ENCODE data around the gene GALNT1. TPM values are rescaled to one million over a fixed set of nuclear protein-coding genes. Genes with fewer than 3 reads are reported as not detected.

The GALNT1 gene
- total RNA-seq, 1 experiment from 2014 or later, result 54.7 TPM

- BruUV-seq (replicated peaks), result no TSS peak
- TF ChIP-seq SRF (IDR thresholded peaks at IDR 0.05; ENCODE audit: low read depth), result no peak
- no peak for TF ChIP-seq ELF1 (IDR thresholded peaks at IDR 0.05; ENCODE audit: borderline replicate concordance, low read depth)
- TF ChIP-seq FOSL1 (IDR thresholded peaks at IDR 0.05; ENCODE audit: low read depth), result no peak
- no peak for TF ChIP-seq TCF7L2 (IDR thresholded peaks at IDR 0.05; ENCODE audit: borderline replicate concordance, extremely low read depth, insufficient read depth, insufficient read length)
- TF ChIP-seq CBX3 (IDR thresholded peaks at IDR 0.05; ENCODE audit: low read depth), result no peak
- TF ChIP-seq, protein P1, sequence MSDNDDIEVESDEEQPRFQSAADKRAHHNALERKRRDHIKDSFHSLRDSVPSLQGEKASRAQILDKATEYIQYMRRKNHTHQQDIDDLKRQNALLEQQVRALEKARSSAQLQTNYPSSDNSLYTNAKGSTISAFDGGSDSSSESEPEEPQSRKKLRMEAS (IDR thresholded peaks at IDR 0.05), result no peak
- TF ChIP-seq, protein P2, sequence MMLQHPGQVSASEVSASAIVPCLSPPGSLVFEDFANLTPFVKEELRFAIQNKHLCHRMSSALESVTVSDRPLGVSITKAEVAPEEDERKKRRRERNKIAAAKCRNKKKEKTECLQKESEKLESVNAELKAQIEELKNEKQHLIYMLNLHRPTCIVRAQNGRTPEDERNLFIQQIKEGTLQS (IDR thresholded peaks at IDR 0.05), result no peak
- no peaks in the 10 kb centered on the region for H3K9me2 ChIP-seq (ENCODE audit: insufficient read depth)
- CTCF ChIA-PET, result no interaction called here
- POLR2A ChIA-PET, result no interaction called here
- no peaks in the 10 kb centered on the region for H3K36me3 ChIP-seq (ENCODE audit: control insufficient read depth in 1 of 2, insufficient read depth in 2 of 2, low read length in 2 of 2)
- no peak for ATAC-seq
- no peak overlapping the region for H3K4me3 ChIP-seq (replicated peaks in 1 of 2; ENCODE audit: low read depth in 1 of 2, low read length in 2 of 2)
- intact Hi-C loops (cut with micrococcal nuclease), result no loop called here
- no peak overlapping the region for H3K9ac ChIP-seq (ENCODE audit: low read length)
- no peak overlapping the region for H3K4me2 ChIP-seq (ENCODE audit: low read length)
- no peaks in the 10 kb centered on the region for H3K4me1 ChIP-seq (ENCODE audit: control insufficient read depth in 1 of 2, insufficient read depth in 2 of 2, low read length in 2 of 2)
- H3K27ac ChIP-seq (ENCODE audit: low read depth, low read length), result no peak overlapping the region
- H3K9me3 ChIP-seq (ENCODE audit: control insufficient read depth in 1 of 2, insufficient read depth in 1 of 2, low read depth in 1 of 2, low read length in 2 of 2), result no peaks in the 10 kb centered on the region
- no peak for DNase-seq (ENCODE audit: low read depth, low spot score)
- RAD21 ChIA-PET (ENCODE audit: low non-redundant PET in 1 of 2, low total read pairs in 2 of 2, uncharacterized antibody in 2 of 2, unreplicated experiment in 2 of 2), result no interaction called here
- H2AFZ ChIP-seq (ENCODE audit: low read depth, low read length, poor library complexity, severe bottlenecking), result no peak overlapping the region
- H4K20me1 ChIP-seq (ENCODE audit: insufficient read depth), result no peaks in the 10 kb centered on the region
- H3K27me3 ChIP-seq (ENCODE audit: insufficient read depth, low read length), result no peaks in the 10 kb centered on the region
- no peaks in the 10 kb centered on the region for H3K79me2 ChIP-seq (ENCODE audit: insufficient read depth, low read length)
These were observed 100.8 kb downstream of the GALNT1 start for GRCh38 chr18:35682281-35682867.

DNA sequence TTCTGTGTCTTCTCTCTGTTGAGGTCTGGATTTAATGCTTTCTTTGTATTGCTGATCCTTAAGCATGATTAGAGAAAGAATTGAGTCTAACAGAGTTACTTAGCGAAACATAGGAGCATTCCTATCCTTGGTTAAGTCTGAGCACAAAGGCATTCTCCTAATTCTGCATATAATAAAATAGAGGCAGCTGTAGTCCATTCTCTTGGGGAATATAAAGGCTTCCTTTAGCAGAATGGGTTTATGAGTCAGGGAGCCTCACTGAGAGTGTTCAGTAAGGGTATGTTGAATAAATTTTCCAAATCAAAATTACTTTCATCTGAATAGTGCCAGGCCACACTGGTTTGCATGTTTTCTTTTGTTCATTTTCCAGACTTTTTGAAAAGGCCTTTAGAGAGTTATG is 101.5 kb downstream of the GALNT1 start:
- TF ChIP-seq YY1 (IDR thresholded peaks at IDR 0.05; ENCODE audit: extremely low read depth, insufficient replicate concordance, low read depth, low read length), result no peak
- no peak for TF ChIP-seq RAD21 (IDR thresholded peaks at IDR 0.05; ENCODE audit: low read depth)
- TF ChIP-seq POLR2A (IDR thresholded peaks at IDR 0.05; ENCODE audit: borderline replicate concordance, extremely low read depth, insufficient read depth, insufficient read length), result no peak
- no peak for TF ChIP-seq CTCF (IDR thresholded peaks at IDR 0.05 in 2 of 3, conservative IDR thresholded peaks at IDR 0.05 in 1 of 3; ENCODE audit: borderline replicate concordance in 1 of 3, insufficient read depth in 1 of 3, low read depth in 2 of 3, low read length in 2 of 3)
- TF ChIP-seq, protein P2 (IDR thresholded peaks at IDR 0.05), result no peak
- no peak for TF ChIP-seq EZH2phosphoT487 (IDR thresholded peaks at IDR 0.05; ENCODE audit: borderline replicate concordance)
- TF ChIP-seq EGR1 (IDR thresholded peaks at IDR 0.05; ENCODE audit: low read depth), result no peak
- TF ChIP-seq POLR2AphosphoS5 (IDR thresholded peaks at IDR 0.05; ENCODE audit: low read depth, low read length), result no peak
- TF ChIP-seq EZH2 (IDR thresholded peaks at IDR 0.05), result no peak
- TF ChIP-seq ZNF274 (IDR thresholded peaks at IDR 0.05; ENCODE audit: low read depth, low read length), result no peak
- no peak for TF ChIP-seq SRF (IDR thresholded peaks at IDR 0.05; ENCODE audit: low read depth)
- no peak for TF ChIP-seq SIN3A (IDR thresholded peaks at IDR 0.05; ENCODE audit: low read depth)
- no peak for TF ChIP-seq SP1 (IDR thresholded peaks at IDR 0.05; ENCODE audit: low read depth)
- no peak for TF ChIP-seq TCF7L2 (IDR thresholded peaks at IDR 0.05; ENCODE audit: borderline replicate concordance, extremely low read depth, insufficient read depth, insufficient read length)
- DNase-seq (ENCODE audit: low read depth, low spot score), result no peak
- ChIA-PET CTCF (no interaction called here), POLR2A (no interaction called here), RAD21 (ENCODE audit: low non-redundant PET in 1 of 2, low total read pairs in 2 of 2, uncharacterized antibody in 2 of 2, unreplicated experiment in 2 of 2) (no interaction called here)
- no peak for ATAC-seq
- Histone ChIP-seq H3K79me2 (ENCODE audit: insufficient read depth, low read length) (no peaks in the 10 kb centered on the region), H3K4me3 (replicated peaks in 1 of 2; ENCODE audit: low read depth in 1 of 2, low read length in 2 of 2) (no peak overlapping the region), H3K4me1 (ENCODE audit: control insufficient read depth in 1 of 2, insufficient read depth in 2 of 2, low read length in 2 of 2) (no peaks in the 10 kb centered on the region), H4K20me1 (ENCODE audit: insufficient read depth) (no peaks in the 10 kb centered on the region), H3K27me3 (ENCODE audit: insufficient read depth, low read length) (no peaks in the 10 kb centered on the region), H3K9ac (ENCODE audit: low read length) (no peak overlapping the region), H3K4me2 (ENCODE audit: low read length) (no peak overlapping the region), H3K27ac (ENCODE audit: low read depth, low read length) (no peak overlapping the region), H3K36me3 (ENCODE audit: control insufficient read depth in 1 of 2, insufficient read depth in 2 of 2, low read length in 2 of 2) (no peaks in the 10 kb centered on the region), H3K9me3 (ENCODE audit: control insufficient read depth in 1 of 2, insufficient read depth in 1 of 2, low read depth in 1 of 2, low read length in 2 of 2) (no peaks in the 10 kb centered on the region), H3K9me2 (ENCODE audit: insufficient read depth) (no peaks in the 10 kb centered on the region), H2AFZ (ENCODE audit: low read depth, low read length, poor library complexity, severe bottlenecking) (no peak overlapping the region)
- intact Hi-C loops (cut with micrococcal nuclease), result no loop called here
- BruUV-seq (replicated peaks), result no TSS peak
